Left kidney (tissue), 2 donors: ENCODE results near the gene TAS1R1. TPM values are rescaled to one million over a fixed set of nuclear protein-coding genes. Genes with fewer than 3 reads are reported as not detected.
A peak's percentile ranks its signal among the peaks of the same experiment; 100 is the strongest.
"Not testable (repeated sequence)": the region's sequence is repeated elsewhere in the genome, so short reads cannot be mapped to it uniquely, and the experiment has no call there.

ENCODE experiments used
- DNase-seq: peaks from one replicate; pipeline ENCODE4 v3.0.0-alpha.2; 2013
- polyA plus RNA-seq: library from polyadenylated mRNA; unstranded; fragments of 120-200 nt; gene quantifications from one replicate; pipeline ENCODE4 v1.2.1, GENCODE V29; 2013; ENCODE audit not compliant: insufficient read length

The TAS1R1 gene
- polyA plus RNA-seq, 1 donor: not detected

DNA sequence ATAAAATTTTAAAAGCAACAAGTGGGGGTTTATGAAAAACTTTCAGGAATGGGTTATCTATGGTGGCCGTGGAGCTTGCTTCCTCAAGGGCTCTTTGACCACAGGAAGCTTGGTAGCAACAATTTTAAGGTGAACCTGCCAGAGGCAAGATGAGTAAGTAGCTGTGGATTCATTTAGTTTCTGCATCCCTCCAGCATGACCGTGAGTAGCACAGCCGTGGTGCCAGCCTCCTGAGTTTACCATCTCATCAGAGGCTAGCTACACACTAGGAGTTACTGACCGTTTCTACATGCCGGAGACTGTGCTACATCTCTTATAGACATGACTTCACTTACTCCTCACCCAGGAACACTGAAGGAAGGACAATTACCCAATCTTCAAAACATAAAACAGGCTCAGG, 33.6 kb upstream of the TAS1R1 start:
- no peak for DNase-seq

DNA sequence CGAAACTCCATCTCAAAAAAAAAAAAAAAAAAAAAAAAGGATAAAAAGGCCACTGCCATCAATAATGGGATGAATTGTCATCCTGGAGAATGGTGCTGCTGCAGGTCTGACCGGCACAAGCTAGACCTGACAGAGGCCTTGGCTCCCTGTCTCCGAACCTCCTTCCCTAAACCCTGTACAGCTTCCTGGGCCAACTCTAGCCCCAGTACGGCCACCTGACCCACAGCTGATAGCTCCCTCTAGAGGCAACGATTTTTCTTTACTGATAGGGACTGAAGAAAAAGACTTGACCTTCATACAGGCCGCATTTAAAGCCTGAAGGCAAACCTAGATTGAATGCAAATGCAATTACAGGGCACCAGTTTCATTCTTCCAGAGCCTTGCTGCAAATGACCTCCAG, 31.5 kb upstream of the TAS1R1 start:
- DNase-seq: no peak

DNA sequence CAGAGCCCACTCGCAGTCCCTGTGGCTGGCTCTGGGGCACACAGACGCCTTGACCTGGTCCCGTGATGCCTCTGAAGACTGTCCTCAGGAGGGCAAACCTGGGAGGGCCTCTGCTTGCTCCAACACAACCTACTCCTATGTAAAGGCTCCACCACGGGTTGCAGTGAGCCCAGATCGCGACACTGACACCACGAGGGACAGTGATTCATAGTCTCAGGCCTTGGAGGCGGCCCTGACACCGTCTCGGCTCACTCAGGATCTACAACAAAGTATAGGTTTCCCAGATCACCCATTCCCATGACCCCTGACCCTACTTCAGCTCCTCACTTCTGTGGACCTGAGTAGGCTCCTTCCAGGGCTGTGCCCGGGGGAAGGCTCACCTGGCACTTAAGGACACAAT, 28.8 kb upstream of the TAS1R1 start:
- no peak for DNase-seq

- DNase-seq: no peak
Observed at GRCh38 chr1:6528492-6528891, 26.6 kb upstream of the TAS1R1 start.

DNA sequence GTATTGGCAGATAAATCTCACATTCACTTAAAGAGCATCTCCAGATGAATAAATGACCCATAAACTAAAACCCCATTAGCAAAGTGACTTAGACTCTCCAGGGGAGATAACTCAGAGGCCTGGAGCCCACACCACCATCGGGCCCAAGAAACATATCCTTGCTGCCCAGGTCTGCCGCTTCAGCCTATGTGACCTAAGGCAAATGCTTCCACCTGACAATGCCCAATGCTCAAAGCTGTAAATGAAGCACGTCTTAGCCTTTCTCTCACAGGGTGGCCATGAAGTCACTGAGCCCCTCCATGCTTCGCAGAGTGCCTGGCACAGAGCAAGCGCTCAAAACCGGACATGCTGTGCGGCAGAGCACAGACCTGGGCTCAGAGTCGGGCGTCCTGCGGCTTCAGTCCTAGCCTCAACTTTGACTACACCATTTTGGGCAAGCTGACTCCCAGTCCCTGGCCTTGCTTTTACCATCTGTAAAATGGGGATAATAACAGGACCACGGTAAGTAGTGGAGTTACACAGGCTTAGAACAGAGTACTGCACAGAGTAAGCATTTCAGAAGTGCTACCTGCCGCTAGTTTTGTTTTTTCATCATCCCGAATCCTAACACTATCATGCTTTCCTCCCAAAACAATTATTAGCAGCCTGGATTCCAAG, 24.5 kb upstream of the TAS1R1 start:
- DNase-seq: no peak

DNA sequence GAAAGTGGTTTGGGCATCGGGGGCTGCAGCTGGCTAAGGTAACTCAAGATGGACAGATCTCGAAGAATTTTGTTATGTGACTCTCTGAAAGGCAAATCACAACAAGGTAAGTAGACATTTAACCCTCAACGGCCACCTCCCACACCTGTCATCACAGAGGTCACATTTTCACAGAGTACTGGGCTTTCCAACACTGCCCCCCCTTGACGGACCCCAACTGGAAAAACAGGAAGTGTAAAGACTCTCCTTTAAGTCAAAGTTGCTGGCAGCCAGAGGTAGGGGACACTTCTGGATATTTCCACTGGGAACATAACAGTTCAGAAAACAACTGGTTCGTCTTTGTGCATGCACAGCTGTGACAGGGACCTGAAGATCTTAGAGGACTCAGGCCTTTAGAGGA, 23.1 kb upstream of the TAS1R1 start:
- DNase-seq: no peak

- DNase-seq: no peak
Observed at GRCh38 chr1:6534248-6534822, 20.8 kb upstream of the TAS1R1 start.

DNA sequence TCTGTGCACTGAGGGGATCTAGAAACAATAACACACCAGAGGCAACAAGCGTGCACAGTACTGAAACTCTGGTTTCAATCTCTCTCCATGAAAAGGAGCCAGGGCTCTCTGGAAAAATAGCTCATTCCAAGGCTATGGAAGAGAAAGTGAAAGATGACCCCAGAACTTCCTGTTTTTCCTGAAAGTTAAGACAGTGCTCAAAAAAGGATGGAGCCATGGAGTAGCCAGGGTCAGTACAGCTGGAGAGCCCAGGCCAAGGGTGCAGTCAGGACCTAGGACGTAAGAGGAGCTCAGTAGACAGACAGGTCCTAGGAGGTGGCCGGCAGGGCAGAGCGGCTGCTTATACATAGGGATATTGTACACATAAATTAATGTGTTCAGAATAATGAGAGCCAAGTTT, 19.9 kb upstream of the TAS1R1 start:
- DNase-seq: no peak

DNA sequence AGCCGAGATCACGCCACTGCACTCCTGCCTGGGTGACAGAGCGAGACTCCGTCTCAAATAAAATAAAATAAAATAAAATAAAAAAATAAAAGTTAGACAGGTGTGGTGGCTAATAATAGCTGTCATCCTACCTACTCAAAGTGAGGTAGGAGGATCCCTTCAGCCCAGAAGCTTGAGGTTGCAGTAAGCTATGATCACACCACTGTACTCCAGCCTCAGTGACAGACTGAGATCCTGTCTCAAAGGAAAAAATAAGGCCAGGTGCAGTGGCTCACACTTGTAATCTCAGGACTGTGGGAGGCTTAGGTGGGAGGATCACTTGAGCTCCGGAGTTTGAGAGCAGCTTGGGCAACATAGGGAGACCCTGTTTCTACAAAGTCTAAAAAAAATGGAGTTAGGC, 18.8 kb upstream of the TAS1R1 start:
- DNase-seq: no peak

DNA sequence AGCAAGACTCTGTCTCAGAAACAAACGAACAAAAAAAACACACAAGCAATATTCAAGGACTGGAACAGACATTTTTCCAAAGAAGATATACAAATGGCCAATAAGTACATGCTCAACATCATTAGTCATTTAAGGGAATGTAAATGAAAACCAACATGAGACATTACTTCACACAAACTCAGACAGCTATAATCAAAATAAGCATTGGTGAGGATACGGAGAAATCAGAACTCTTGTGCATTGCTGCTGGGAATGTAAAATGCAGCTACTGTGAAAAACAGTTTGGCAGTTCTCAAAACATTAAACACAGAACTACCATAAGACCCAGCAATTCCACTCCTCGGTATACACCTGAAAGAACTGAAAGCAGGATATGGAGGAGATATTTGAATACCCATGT, 16.2 kb upstream of the TAS1R1 start:
- no peak for DNase-seq

- no peak for DNase-seq
Observed at GRCh38 chr1:6544831-6545230, 10.3 kb upstream of the TAS1R1 start.

DNA sequence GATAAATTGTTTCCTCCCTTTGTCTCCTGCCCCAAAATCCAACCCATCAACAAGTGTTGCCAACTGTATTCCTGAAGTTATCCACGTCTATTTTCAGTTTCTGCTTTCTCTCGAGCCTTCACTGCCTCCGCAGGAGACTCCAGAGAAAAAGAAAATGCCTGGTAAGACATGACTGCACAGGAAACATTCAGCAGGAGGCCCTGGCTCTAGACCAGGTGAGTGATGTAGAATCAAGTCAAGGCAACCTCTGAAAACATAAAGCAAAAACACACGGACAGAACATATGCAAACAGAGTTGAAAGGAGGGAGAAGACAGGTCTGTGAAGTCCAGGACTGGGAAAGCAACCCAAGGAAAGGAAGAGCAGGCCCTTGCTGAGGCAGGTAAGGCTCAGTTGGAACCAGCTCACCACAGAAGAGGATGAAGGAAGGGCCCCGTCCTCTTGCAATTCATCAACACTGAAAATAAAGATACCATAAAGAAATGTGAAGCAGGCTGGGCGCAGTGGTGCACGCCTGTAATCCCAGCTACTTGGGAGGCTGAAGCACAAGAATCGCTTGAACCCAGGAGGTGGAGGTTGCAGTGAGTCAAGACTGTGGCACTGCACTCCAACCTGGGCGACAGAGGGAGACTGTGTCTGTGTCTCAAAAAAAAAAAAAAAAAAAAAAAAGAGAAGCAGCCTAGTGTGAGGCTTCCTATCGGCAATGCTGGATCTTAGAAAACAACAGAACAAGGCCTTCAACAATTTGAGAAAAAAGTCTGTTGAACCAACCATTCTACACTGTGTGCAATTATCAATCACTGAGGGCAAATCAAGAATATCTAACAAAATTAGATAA, 9.6 kb upstream of the TAS1R1 start:
- no peak for DNase-seq

GRCh38 chr1:6546326-6546725, 8.8 kb upstream of the TAS1R1 start:
- no peak for DNase-seq

GRCh38 chr1:6547301-6547700, 7.8 kb upstream of the TAS1R1 start:
- no peak for DNase-seq

GRCh38 chr1:6554031-6554906, 838 bp upstream of the TAS1R1 start, which contains the start of gene NOL9:
Gene NOL9 (minus strand): TSS chr1:6554513. CDS start chr1:6554502, 11 bp downstream.
- DNase-seq: peak; percentile 92

- no peak for DNase-seq
Observed at GRCh38 chr1:6557597-6557996, 2.5 kb downstream of the TAS1R1 start.

DNA sequence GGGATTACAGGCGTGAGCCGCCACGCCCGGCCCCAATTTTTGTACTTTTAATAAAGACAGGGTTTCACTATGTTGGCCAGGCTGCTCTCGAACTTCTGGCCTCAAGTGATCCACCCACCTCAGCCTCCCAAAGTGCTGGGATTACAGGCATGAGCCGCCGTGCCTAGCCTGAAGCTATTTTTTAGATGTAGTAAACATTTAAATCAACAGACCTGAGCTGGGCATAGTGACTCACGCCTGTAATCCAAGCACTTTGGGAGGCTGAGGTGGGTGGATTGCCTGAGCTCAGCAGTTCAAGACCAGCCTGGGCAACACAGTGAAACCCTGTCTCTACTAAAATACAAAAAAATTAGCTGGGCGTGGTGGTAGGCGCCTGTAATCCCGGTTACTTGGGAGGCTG, 4.1 kb downstream of the TAS1R1 start:
- not testable (repeated sequence) for DNase-seq

DNA sequence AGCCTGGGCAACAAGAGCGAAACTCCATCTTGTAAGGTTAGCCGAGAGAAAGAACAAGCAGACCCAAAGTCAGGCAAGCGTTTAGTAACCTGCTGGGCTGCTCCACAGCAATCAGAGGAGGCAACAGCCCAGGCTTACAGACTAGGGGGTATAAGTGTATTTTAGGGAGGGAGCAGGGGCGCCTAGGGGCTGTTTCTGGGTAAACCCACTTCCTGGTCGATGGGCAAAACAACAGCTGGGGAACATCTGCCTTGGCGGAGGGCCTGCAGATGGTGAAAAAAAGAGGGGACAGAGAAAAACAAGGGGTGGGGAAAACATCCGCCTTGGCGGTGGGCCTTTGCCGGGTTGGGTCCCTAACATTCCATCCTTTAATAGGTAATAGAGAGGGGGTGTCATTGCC, 5.2 kb downstream of the TAS1R1 start:
- no peak for DNase-seq

- DNase-seq: no peak
Observed at GRCh38 chr1:6569033-6569432, 13.9 kb downstream of the TAS1R1 start.

- DNase-seq: no peak
Observed at GRCh38 chr1:6570100-6570499, 15.0 kb downstream of the TAS1R1 start.

GRCh38 chr1:6570987-6571386, 15.9 kb downstream of the TAS1R1 start:
- no peak for DNase-seq

- no peak for DNase-seq
Observed at GRCh38 chr1:6572653-6573383, 17.7 kb downstream of the TAS1R1 start.
